Spleen (tissue), 11 donors: Measurements from ENCODE around the gene STAG3. TPM values are rescaled to one million over a fixed set of nuclear protein-coding genes. Genes with fewer than 3 reads are reported as not detected.
"Not testable (repeated sequence)": the region's sequence is repeated elsewhere in the genome, so short reads cannot be mapped to it uniquely, and the experiment has no call there.

ENCODE experiments used
- DNase-seq: peaks from one replicate; pipeline ENCODE4 v3.0.0-alpha.2; 2020
- H3K27ac ChIP-seq, 8 donors: fragments of 200-600 bp; sonication (generic) in 7 of 8; 1 replicate in 4 of 8; 2 replicates in 4 of 8; pipeline versions ENCODE4 v1.5.0 to v1.8.0; 2016 to 2021; ENCODE audit warnings: inconsistent platforms in 4 of 8, mild to moderate bottlenecking in 4 of 8, moderate library complexity in 1 of 8
- H3K27me3 ChIP-seq, 7 donors: fragments of 200-600 bp; sonication (generic) in 6 of 7; replicated peaks in 1 of 7; 1 replicate in 4 of 7; 2 replicates in 3 of 7; pipeline versions ENCODE4 v1.5.0 to v1.8.0; 2016 to 2021; ENCODE audit warnings: inconsistent platforms in 3 of 7, mild to moderate bottlenecking in 1 of 7
- H3K36me3 ChIP-seq, 6 donors: fragments of 200-600 bp; sonication (generic) in 5 of 6; 1 replicate in 4 of 6; 2 replicates in 2 of 6; pipeline versions ENCODE4 v1.5.0 to v1.8.0; 2016 to 2021; ENCODE audit warnings: inconsistent platforms in 2 of 6
- H3K4me1 ChIP-seq, 6 donors: fragments of 200-600 bp; sonication (generic) in 5 of 6; 1 replicate in 3 of 6; 2 replicates in 3 of 6; pipeline versions ENCODE4 v1.5.0 to v1.8.0; 2016 to 2021; ENCODE audit warnings: inconsistent platforms in 3 of 6
- H3K4me3 ChIP-seq, 8 donors: fragments of 200-600 bp; sonication (generic) in 7 of 8; 1 replicate in 4 of 8; 2 replicates in 4 of 8; pipeline versions ENCODE4 v1.5.0 to v1.8.0; 2016 to 2021; ENCODE audit warnings: inconsistent platforms in 4 of 8, mild to moderate bottlenecking in 4 of 8, moderate library complexity in 2 of 8
- H3K9me3 ChIP-seq, 8 donors: fragments of 200-600 bp; sonication (generic) in 7 of 8; 1 replicate in 4 of 8; 2 replicates in 4 of 8; pipeline versions ENCODE4 v1.5.0 to v1.8.0; 2016 to 2021; ENCODE audit warnings: inconsistent platforms in 4 of 8
- CTCF ChIP-seq, 11 experiments: fragments of 200-600 bp in 7 of 11; fragments of 450-650 bp in 4 of 11; sonication (generic) in 4 of 11; IDR thresholded peaks in 8 of 11; conservative IDR thresholded peaks in 3 of 11; 1 replicate in 7 of 11; 2 replicates in 4 of 11; pipeline versions ENCODE4 v1.4.0 to v1.8.0; 2016 to 2021; ENCODE audit warnings: antibody characterized with exemption in 11 of 11, inconsistent platforms in 4 of 11, mild to moderate bottlenecking in 1 of 11
- POLR2A ChIP-seq, 3 donors: fragments of 450-650 bp; IDR thresholded peaks; one replicate each; pipeline ENCODE4 v1.5.1; 2017; ENCODE audit warnings: antibody characterized with exemption in 3 of 3, mild to moderate bottlenecking in 1 of 3
- POLR2AphosphoS5 ChIP-seq, 3 donors: sonication (generic); formaldehyde crosslinking; IDR thresholded peaks; one replicate each; pipeline ENCODE4 v1.5.1; 2017; ENCODE audit warnings: antibody characterized with exemption in 3 of 3
- WGBS, 5 donors: extraction: QIAGEN DNeasy Blood & Tissue Kit in 3 of 5; methylation state at CpG; one replicate each; pipeline versions ENCODE4 v1.1.5 to v1.1.7; 2013 to 2018; 5-methylcytosine and 5-hydroxymethylcytosine counted together
- intact Hi-C: fragments of 100-400 bp; cut with DNase I; formaldehyde crosslinking; loops from one replicate; pipeline ENCODE4 v1.15.0; 2023; ENCODE audit warnings: low total_unique reads
- polyA plus RNA-seq, 3 donors: library from polyadenylated mRNA; stranded (reverse); fragments of 200-250 nt; gene quantifications; one replicate each; pipeline ENCODE4 v1.2.1, GENCODE V29; 2013
- total RNA-seq, 7 donors: library from RNA; depleted of rRNA in 3 of 7; stranded (reverse); fragments of >200 nt in 3 of 7; fragmentation: NEBNext Ultra II Directional in 4 of 7; extraction: Animal tissue kit (Norgen Biotek cat#: 25700) in 4 of 7; gene quantifications; one replicate each; pipeline versions ENCODE4 v1.1.0 to v1.2.1, GENCODE V29; 2016 to 2021
- donor health status: healthy with polysubstance abuse.
- donor health status: DM: no; HTN: no; CAD: no; lungs with moderate emphysema.
- donor health status: DM: no; HTN: no; CAD: no.
- donor health status: Bipolar disorder and iron deficiency.
- donor health status: healthy.
- donor health status: DM: no; HTN: no; CAD: no.
- donor health status: DM: yes; HTN: yes; CAD: no.

The STAG3 gene
- total and polyA plus RNA-seq, 10 donors: 8.0 to 123 (median 40.4) TPM

GRCh38 chr7:100175296-100175935, 2.3 kb upstream of the STAG3 start:
- peaks cover 0 to 36% (median 16%) of the 10 kb centered on the region in 7 donors for H3K27me3 ChIP-seq
- H3K9me3 ChIP-seq: peaks cover 0 to 6% (median 0%) of the 10 kb centered on the region in 8 donors
- H3K4me3 ChIP-seq: no peak overlapping the region
- DNase-seq: peak; percentile 65
- intact Hi-C loops: no loop called here
- TF ChIP-seq POLR2AphosphoS5 (IDR thresholded peaks at IDR 0.05) (no peak), CTCF (IDR thresholded peaks at IDR 0.05 in 8 of 11, conservative IDR thresholded peaks at IDR 0.05 in 3 of 11) (no peak), POLR2A (IDR thresholded peaks at IDR 0.05) (no peak)
- no peak overlapping the region for H3K27ac ChIP-seq
- no peaks in the 10 kb centered on the region for H3K36me3 ChIP-seq
- H3K4me1 ChIP-seq: peaks cover 8 to 50% (median 32%) of the 10 kb centered on the region in 6 donors
- 86 to 95% (median 95%) methylated on average over 14 of the region's 14 CpGs for WGBS, 5 donors

GRCh38 chr7:100176096-100177044, 1.3 kb upstream of the STAG3 start:
- peaks cover 3 to 49% (median 24%) of the 10 kb centered on the region in 6 donors for H3K4me1 ChIP-seq
- peak; percentile 56 for DNase-seq
- 56 to 57% (median 56%) methylated on average over 14 of the region's 14 CpGs for WGBS, 5 donors
- H3K9me3 ChIP-seq: peaks cover 0 to 6% (median 0%) of the 10 kb centered on the region in 8 donors
- H3K36me3 ChIP-seq: no peaks in the 10 kb centered on the region
- peak overlapping the region in 7 of 8 donors; percentile 45 to 71 (median 48) for H3K4me3 ChIP-seq
- intact Hi-C loops: no loop called here
- peaks cover 0 to 26% (median 7%) of the 10 kb centered on the region in 7 donors for H3K27me3 ChIP-seq
- H3K27ac ChIP-seq: peak overlapping the region in 4 of 8 donors; percentile 20 to 65 (median 58)
- TF ChIP-seq POLR2AphosphoS5 (IDR thresholded peaks at IDR 0.05) (no peak), CTCF (IDR thresholded peaks at IDR 0.05 in 8 of 11, conservative IDR thresholded peaks at IDR 0.05 in 3 of 11) (no peak), POLR2A (IDR thresholded peaks at IDR 0.05) (no peak)

GRCh38 chr7:100180084-100180483, 2.4 kb downstream of the STAG3 start:
- H3K4me3 ChIP-seq, H3K27ac ChIP-seq, H3K9me3 ChIP-seq, H3K27me3 ChIP-seq, H3K36me3 ChIP-seq, intact Hi-C loops, DNase-seq: not testable (repeated sequence)
- WGBS, 5 donors: 95 to 98% (median 96%) methylated on average over 3 of the region's 3 CpGs
- H3K4me1 ChIP-seq: peaks cover 0 to 38% (median 18%) of the 10 kb centered on the region in 6 donors

GRCh38 chr7:100182616-100183015, 4.9 kb downstream of the STAG3 start:
- H3K9me3 ChIP-seq, H3K36me3 ChIP-seq, H3K27ac ChIP-seq, H3K4me3 ChIP-seq, H3K27me3 ChIP-seq, DNase-seq, intact Hi-C loops: not testable (repeated sequence)
- 77 to 88% (median 81%) methylated on average over 6 of the region's 6 CpGs for WGBS, 5 donors
- H3K4me1 ChIP-seq: peaks cover 0 to 18% (median 5%) of the 10 kb centered on the region in 6 donors

- H3K9me3 ChIP-seq, DNase-seq, H3K27ac ChIP-seq, H3K4me3 ChIP-seq, H3K27me3 ChIP-seq, H3K36me3 ChIP-seq, intact Hi-C loops: not testable (repeated sequence)
- WGBS, 5 donors: 82 to 96% (median 93%) methylated on average over 6 of the region's 6 CpGs
- H3K4me1 ChIP-seq: peaks cover 0 to 13% (median under 1%) of the 10 kb centered on the region in 6 donors
Measured at GRCh38 chr7:100183090-100183489, 5.4 kb downstream of the STAG3 start.
